GM21723 (cell line): ENCODE measurements around the gene ARMH4.

Experiments used
- ATAC-seq: cut with Tn5 transposase; IDR thresholded peaks from one replicate; pipeline ENCODE4 v1.9.1; 2021; ENCODE audit warnings: mild to moderate bottlenecking, moderate library complexity; ENCODE audit not compliant: unreplicated experiment

ARMH4 gene, protein sequence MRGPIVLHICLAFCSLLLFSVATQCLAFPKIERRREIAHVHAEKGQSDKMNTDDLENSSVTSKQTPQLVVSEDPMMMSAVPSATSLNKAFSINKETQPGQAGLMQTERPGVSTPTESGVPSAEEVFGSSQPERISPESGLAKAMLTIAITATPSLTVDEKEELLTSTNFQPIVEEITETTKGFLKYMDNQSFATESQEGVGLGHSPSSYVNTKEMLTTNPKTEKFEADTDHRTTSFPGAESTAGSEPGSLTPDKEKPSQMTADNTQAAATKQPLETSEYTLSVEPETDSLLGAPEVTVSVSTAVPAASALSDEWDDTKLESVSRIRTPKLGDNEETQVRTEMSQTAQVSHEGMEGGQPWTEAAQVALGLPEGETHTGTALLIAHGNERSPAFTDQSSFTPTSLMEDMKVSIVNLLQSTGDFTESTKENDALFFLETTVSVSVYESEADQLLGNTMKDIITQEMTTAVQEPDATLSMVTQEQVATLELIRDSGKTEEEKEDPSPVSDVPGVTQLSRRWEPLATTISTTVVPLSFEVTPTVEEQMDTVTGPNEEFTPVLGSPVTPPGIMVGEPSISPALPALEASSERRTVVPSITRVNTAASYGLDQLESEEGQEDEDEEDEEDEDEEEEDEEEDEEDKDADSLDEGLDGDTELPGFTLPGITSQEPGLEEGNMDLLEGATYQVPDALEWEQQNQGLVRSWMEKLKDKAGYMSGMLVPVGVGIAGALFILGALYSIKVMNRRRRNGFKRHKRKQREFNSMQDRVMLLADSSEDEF

DNA sequence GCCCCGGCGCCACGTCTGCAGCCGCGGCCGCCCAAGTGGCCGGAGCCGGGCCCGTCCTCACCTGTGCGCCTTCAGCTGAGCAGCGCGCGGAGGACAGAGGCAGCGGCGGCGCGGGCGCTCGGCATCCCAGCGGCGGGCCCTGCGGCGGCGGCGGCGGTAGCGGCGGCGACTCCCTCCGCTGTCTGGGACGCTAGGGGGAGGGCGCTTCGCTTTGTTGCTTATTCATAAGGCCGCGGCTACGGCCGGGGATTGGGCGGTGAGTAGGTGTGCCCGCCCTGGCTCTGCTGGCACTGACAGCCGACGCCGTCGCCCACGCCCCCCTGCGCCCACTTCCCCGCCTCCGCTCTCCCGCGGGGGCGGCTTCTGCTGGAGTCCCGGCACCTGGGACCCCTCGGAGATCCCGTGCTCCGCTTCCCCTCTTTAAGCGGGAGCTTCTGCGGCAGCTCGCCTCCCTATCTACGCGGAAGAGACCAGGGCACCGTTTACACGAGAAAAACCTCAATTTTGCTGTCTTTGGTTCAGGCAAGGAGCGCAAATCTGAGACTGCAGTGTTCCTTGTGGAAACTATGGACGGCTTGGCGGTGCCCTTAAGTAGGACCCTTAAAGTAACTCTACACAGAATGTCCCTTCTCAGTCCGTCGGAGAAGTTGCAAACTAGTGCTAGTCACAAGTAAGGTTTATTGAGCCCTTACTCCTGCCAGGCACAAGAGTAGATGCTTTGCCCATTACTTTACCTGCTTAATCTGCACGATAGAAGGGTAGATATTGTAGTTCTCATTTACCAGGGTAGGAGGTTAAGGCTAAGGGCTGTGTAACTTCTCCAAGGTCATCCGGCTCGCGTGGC lies at the start of gene ARMH4:
Gene ARMH4, minus strand, starts transcription at position 200 of the 844 bp plus-strand sequence. CDS start 12,855 bp downstream, outside the sequence.
- peak; percentile 97 for ATAC-seq

DNA sequence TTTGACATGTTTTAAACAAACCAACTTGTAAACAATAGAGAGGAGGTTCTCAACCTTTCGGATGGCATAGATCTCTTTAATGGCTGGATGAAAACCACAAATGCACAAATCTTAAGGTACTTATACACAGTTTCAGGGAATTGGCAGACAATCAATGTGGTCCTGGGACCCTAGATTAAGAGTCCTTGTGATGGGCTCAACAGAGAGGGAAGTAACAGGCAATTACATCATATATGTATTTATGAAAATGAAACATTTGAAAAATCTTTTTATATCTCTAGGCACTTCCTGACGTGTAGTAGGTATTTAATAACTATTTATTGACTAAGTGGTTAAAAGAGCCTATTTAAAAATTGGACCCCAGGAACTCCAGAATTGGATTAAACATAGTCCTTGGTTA lies 48.8 kb upstream of the ARMH4 start:
- ATAC-seq = no peak

DNA sequence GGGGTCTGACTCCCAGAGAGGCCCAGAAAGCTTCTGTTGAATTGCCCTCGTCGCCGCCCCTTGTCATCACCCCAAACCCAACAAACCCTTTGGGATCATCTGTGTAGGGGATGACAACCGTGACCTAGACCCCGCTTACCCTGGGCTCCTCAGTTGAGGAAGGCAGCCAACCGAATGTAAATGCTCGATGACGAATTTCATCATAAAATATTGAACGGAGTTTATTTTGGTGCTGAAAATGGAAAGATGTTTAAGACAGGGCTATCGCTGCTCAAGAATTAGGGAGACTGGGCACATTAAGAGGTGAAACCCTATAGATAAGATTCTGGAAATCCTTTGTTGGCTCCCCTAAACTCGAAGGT lies 48.4 kb upstream of the ARMH4 start:
- peak; percentile 19 for ATAC-seq

DNA sequence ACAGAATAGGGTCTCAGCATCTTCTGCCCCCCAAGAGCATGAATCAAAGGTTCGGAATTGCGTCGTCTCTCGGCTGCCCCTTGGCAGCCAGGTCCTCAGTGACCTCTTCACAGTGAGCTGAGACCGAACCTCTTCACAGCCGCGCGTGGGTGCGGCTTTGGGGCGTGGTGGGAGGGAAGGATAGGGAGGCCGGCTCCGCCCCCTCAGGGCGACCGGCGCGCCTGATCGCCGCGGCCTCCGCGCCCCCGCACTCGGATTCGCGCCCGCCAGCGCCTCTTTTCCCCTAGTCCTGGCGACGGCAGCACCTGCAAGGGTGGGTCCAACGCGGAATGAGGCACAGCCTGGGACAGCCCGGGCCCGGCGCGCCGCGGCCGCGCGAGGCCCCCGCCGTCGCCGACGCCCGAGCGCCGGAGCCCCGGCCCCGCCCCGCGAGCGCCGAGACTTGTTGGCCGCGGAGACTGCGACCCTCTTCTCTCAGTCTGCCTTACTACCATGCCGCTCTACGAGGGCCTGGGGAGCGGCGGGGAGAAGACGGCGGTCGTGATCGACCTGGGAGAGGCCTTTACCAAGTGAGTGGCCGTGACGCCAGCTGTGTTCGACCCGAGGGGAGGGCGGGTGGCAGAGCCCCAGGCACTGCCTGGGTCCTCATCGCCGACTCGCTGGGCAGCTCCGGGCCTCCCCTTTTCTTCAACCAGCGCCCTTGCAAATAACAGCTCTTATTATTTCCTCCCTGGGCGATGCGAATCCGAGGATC lies 47.9 kb upstream of the ARMH4 start, which contains the start of gene ACTR10:
Gene ACTR10, plus strand, starts transcription at position 424 of the 754 bp plus-strand sequence. Its CDS starts 69 bp downstream, at position 493.
- ATAC-seq = peak; percentile 95

DNA sequence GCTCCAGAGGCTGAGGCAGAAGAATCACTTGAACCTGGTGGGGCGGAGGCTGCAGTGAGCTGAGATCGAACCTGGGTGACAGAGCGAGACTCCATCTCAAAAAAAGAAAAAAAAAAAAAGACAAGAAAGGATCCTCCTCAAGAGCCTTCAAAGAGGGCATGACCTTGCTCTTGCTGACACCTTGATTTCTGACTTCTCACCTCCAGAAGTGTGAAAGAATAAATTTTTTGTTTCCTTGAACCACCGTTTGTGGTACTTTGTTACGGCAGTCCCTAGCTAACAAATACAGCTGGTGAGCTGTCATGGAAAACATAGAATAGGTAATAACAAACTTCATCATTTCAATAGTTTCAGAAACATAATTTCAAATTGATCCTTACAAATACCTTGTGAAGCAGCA lies 46.1 kb upstream of the ARMH4 start:
- no peak for ATAC-seq

DNA sequence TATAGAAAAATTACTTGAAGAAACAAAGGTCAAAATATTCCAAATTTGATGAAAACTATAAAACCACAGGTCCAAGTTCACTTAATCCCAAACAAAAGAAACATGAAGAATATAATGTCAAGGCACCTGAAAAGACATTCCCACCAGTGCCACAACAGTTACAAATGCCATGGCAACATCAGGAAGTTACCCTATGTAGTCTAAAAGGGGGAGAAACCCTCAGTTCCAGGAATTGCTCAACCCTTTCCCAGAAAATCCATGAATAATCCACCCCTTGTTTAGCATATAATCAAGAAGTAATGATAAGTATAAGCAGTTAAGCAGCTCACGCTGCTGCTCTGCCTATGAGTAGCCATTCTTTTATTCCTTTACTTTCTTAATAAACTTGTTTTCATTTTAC lies 44.2 kb upstream of the ARMH4 start:
- no peak for ATAC-seq

DNA sequence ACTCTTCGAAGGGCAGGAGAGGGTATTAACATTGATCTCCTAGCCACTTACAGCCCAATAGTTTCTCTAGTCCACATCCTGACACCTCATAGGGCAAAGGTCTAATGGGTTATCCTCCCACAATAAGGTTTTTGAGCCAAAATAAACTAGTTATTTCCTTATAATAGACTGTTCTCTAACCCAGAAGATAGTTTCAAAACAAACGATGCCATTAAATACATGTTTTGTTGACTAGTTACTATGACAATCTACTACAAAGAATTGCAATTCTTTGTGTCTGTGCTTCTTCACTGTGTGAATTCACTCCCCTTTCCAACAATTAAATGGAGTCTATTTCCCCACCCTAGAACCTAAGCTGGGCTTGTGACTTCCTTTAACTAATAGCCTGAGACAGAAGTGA lies 41.5 kb upstream of the ARMH4 start:
- ATAC-seq = no peak

DNA sequence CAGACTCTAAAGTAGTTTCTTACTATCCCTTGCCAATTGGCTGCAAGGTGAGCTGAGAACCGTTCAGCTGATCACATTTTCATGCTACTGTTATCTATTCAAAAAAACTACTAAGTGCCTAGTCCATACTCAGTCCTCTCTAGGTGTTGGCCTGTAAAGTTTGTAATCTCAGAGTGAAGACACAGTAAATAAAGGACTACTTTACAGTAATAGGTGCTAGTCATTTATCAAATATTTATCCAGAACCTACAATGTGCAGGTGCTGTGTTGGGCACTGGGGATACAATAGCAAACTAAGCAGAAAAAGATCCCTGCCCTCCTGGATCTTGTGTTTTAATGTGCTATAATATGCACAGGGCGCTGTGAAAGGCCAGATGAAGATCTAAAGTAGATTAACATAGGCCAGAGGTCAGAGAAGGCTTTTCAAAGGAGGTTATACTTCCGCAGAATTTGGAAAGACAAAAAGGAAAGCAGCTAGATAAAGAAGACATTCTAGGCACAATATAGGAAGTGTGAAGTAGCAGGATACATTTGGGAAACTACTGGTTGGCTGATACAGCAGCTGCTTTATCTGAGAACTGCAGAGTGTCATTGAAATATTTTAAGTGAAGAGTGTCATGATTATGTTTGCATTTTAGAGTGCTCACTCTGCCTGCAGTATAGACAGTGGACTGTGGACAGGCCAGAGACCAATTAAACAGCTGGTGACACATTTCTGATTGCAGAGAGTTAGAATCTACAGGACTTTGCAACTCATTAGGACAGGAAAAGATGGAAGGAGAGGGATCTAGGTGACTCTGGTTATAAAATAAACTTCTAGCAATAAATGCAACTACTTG lies 40.0 kb upstream of the ARMH4 start:
- no peak for ATAC-seq

DNA sequence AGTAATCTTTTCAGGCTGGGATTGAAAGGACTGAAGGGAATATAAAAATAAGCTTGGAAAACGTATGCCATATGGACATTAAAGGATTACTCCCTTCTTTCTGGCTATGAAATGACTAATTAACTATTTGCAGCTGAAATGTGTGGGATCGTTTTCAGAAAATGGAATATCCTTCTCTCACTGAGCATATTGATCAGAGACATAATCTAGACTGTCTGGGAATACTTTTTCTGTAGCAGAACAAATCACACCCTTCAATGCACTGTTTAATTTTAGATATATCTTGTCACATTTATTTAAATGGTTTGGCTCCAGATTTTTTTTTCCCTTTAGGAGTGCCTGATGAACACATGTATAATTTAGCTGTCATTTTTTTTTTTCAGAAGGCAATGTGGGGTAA lies 37.2 kb upstream of the ARMH4 start:
- no peak for ATAC-seq

DNA sequence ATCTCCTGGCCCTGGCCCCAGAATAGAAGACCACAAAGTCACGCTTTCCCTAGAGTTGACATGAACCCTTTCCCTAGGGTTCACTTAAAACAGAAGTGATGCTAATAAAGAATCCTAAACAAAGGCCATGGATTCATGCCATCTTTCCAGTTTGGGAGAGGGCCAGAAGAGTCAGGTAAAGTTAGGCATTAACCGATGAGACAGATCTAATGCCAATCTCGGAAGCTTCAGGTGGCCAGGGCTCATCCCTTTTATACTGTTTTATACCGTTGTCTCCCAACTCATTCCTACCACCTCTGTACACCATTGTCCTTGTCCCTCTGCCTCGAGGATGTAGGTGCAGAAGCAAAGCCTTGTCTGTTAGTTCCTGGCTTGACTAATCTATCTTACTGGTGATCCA lies 25.1 kb upstream of the ARMH4 start:
- no peak for ATAC-seq

DNA sequence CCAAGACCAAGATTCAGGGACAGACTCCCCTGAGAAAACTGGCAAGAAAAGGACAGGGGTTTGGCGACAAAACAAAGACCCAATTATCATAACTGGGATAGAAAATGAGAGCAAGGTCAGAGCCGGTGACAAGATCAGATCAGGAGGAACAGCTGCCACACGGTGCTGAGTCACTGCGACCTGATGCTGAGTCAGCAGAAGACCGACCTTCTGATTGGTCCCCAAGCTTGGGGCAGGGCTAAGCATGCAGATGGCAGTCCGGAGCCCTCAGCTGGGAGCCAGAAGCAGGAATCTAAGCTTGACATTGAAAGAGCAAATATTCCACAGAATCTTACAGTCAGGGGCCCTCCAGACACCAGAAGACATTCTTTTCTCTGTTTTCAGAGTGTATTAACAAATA lies 19.1 kb upstream of the ARMH4 start:
- ATAC-seq = no peak

DNA sequence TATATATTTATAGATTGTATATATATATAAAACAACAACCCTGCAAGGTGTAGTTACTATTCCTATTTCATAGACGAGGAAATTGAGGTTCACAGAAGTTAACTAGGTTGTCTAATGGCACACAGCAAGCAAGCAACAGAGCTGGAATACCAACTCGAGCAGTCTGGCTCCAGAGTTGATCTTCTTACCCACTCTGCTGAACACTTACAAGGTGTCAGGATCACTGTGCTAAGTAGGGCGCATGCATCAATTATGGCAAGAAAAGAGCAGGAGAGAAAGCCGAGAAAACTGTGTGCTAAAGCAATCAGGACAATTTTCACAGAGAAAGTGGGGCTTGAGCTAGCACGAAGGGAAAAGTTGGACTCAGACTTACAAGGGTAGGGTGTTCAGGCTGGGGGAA lies 15.9 kb upstream of the ARMH4 start:
- ATAC-seq = no peak

DNA sequence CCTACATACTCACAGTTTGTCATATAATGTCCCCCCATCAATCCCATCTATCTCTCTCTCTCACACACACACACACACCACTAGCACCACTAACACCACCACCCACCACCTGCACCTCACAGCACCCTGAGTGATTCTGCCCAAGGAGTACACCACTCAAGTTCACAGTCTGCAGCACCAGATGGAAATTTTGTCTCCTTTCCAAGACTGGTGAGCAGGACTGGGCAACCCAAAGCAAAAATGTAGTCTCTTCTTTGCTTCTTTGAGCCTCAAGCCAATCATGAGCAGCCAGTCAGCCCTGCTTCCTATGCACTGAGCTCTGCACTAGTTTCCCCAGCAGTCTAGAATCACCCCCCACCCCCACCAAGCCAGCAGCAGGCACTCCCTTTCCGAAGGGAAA lies 15.0 kb upstream of the ARMH4 start:
- ATAC-seq = no peak

DNA sequence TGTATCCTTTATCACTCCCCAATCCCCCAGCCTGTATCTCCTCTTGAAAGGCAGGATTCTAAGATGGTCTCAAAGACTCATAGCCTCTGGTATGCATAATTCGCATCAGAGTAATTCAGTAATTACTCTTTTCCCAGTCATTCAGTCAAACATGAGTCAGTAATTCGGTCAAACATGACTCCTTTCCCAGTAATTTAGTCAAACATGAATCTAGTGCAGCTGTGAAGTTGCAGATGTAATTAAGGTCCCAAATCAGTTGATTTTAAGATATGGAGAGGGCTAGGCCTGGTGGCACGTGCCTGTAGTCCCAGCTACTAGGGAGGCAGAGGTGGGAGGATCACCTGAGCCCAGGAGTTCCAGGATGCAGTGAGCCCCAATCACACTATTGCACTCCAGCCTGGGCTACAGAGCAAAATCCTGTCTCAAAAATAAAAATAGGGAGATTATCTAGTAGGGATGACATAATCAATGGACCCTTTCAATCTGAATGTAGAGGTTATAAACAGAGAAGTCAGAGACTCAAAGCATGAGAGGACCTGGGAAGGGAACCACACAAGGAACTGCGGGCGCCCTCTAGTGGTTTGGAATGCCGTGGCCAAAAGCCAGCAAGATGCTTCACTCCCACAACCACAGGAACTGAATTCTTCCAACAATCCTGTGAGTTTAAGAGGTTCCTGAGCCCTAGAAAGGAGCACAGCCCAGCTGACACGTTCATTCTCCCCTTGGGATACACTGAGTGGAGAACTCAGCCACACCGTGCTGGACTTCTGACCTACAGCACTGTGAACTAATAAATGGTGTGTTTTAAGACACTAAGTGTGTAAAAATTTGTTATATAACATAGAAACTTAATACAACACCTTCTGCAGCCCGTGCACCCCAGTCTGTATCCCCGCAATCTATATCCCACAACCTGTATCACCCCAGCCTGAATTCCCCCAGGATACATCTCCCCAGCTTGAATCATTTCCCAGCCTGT lies 14.3 kb upstream of the ARMH4 start:
- ATAC-seq = peak; percentile 85

DNA sequence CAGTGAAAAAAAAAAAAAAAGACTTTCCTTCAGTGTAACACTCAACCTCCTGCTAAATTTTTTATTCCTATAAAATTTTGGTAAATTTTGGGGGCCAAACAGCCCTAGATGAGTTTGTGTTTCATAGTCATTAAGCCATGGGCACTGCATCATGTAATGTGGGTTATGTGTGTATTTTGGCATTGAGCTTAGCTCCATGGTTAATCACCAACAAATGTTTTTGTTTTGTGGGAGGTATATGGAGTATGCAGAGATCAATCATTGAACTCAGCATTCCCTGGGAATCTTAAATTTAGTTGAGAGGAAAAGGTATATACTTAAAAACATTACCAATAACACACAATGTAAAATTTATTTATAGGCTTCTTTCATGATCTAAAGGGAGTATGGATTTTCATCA lies 8.5 kb upstream of the ARMH4 start:
- ATAC-seq = no peak

DNA sequence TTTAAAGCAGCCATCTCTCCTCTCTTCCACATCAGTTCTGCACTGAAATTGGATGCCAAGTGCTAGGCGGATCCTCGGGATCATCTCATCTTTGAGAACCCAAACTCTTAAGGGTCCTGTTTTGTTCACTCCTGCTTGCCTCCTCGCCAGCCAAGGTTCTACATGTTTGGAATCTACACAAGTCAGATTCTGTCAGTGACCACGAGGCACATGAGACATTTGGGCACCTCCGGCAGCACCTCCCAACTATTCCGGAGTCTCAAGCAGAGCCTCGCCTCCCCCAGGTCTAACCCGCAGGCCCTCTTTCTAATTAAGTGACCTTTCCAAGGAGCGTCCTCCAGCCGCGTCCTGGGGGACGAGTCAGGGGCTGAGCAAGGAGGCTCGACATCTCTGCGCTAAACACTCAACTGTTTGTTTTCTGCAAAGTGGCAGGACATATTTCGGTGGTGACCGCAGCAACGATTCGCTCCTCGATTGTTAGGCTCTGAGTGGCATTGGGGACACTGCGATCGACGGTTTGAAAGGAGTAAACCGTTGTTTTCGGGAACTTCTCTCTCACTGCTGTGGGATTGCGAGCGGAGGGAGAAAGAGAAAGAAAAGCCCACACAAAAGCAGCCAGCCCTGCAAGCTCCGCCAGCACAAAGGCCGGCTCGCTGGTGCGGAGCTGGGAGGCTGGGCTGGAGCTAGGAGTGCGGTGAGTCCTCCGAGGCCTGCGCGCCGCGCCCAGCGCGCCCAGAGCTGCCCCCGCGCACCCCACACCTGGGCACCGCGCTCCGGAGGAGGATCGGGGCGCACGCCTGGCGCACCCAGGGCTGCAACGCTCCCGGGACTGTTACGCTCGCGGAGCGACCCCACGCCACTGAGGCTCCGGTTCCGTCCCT lies 640 bp downstream of the ARMH4 start:
- peak; percentile 36 for ATAC-seq

DNA sequence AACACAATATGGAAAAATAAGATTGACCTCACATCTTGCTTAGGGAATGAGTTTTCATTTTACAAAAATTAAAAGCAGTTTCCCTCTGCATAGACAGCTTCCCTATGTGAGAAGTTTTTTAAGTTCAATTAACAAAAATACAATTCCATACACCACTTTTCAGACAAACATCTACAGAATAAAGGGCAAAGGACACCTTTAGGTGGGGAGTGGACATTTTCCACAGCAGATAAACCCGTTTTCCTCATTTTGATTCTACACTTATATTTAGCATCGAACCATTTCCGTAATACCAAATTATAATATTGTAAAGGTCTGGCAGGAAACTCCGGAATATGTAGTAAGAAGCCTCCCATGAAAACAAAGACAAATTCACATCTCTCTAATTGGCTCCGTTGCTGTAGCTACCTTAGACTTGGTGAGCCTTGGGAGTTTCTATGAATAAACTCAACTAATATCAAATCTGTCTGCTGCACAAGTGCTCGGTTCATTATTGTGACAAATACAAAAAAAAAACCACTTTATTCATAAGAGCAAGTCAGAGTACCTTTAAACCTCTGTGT lies 1.7 kb downstream of the ARMH4 start:
- no peak for ATAC-seq
